HG03097 (cell line): ENCODE results near the gene ARHGAP26.

ENCODE experiments used
- ATAC-seq: cut with Tn5 transposase; IDR thresholded peaks from one replicate; pipeline ENCODE4 v1.9.1; 2021; ENCODE audit not compliant: unreplicated experiment, low FRiP score

Gene ARHGAP26

DNA sequence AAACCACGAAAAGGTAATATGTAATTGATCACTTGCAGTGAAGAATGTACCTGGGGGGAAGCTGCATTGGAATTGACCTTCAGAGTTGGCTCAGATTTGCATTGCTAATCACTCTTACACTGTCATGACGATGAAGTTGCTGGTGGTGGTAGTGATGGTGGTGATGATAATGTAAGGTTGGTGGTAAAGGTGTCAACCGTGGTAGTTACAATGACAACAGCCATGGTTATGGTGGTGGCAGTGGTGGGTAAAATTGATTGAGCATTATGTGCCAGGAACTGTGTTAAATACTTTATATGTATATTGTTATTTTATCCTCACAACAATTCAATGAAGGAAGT, 350.9 kb downstream of the ARHGAP26 start:
- ATAC-seq: no peak

DNA sequence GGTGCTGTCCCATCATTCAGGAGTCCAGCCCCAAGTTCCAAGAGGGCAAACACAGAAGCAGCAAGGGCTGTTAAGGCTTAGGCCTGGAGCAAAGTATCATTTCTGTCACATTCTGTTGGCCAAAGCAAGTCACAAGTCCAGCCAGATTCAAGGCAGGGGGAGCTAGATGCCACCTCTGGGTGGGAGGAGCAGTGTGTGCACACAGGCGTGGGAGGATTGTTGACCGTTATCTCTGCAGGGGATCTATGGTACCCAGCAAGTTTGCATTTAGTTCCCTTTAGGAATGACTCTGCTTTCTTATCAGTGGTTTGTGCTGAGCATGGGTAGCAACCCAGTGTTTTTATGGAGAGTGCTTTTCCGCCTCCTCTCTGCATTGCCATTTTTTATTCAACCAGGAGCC, 354.4 kb downstream of the ARHGAP26 start:
- no peak for ATAC-seq

DNA sequence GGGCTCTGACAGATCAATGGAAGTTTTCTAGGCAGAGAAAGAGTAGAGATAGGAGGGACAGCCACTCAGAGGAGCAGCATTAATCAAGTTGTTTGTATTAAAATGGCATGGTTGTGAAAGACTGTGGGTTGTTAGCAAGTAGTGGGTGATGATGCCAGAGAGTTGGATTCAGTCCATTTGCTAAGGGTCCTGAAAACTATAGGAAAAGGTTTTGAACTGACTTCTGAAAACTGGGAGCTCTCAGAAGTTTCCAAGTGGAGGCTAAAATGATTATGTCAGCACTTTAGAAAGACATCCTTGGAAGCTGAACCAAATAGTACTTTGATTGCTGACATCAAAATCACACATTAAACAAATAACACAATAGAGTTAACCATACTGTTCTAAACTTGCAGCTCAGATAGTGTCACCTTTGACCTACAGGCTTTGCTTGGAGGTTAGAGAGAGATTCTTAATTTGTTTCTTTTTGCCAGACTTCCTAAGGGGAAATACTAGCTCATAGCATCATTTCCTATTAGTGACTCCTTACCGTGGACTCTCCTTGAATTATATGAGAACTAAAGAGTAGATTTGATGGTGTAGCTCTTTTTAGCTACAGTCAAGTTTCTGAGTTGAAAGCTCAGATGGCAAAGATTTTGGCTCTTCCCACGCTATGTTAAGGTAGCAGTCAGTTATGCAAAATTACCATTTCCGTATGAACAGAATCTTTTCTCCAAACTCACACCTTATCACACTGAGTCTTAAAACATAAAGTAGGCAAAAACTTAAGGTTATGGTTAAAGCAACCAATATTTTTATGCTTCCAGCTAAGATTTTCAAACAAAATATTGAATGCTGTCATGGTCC, 356.2 kb downstream of the ARHGAP26 start:
- no peak for ATAC-seq

DNA sequence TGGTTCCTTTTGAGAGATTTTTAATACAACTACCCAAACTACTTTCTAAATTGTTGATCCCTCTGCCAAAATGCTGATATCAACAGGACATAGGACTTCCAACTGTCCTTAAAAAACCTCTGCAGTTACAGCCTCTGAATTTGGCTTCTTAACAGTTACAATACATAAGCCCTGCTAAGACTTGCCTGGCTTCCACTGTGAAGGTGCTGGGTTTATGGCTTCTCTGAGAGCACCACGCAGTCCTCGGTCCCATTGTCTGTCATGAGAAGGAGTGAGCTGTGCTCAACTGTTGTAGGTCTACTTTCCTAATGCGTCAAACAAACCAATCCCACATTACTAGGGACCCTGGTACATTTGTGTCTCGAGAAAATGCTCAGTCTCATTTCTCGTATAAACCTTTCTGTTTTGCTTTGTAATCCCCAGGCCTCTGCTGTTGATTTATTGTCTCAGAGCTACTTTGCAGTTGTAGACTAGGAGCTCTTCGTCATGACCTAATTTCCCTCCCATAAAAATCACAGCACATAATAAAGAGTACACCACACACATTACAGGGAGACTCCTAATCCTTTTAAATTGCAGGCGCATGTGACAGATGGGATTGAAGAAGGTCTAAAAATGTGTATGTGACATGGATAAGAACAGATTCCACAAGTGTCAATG, 358.4 kb downstream of the ARHGAP26 start:
- ATAC-seq: no peak

DNA sequence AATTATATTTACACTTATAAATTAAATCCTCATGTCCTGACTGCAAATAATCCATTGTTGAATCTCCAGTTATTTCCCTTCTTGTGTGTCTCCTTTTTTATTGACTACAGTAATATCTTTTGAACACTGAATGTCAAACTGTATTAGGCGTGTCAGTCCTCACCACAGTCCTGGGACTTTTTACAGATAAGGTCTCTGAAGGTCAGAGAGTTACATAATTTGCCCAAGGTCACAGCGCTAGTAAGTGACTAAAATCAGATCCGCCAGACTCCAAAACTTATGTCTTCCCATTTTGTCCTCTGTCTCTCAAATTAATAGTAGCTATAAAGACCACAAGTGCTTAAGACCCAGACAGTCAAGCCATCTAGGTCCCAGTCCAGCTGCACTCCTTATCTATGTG, 359.0 kb downstream of the ARHGAP26 start:
- ATAC-seq: no peak

DNA sequence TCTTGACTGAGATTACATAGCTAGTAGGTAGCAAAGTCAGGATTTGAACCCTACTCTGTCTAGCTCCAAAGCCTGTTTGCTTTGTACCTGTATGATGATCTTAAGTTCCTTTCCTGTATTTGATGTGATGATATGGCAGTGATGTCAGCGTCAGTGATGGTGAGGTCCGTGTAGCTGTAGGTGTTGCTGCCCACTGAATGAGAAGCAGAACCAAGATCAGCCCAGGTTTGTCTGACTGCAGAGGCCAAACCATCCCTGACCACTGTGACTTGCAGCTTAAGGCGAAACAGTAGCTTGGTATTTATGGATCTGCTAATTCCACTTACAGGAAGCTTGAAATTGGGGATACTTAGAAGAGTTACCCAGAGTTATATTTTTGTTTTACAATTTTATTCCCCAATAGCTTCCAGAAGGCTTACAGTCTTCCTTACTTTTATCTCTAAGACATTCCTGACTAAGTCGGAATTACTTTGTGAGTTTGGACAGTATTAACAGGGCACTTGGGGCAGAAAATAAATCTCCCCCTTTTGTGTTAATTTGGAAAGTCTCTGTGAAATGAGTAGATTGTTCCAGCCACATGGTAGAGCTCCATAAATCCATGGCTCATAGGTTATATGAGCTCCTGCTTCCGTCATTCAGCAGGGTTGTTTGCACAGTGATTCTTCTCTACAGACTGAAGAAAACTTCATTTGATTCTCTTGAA, 359.9 kb downstream of the ARHGAP26 start:
- no peak for ATAC-seq

DNA sequence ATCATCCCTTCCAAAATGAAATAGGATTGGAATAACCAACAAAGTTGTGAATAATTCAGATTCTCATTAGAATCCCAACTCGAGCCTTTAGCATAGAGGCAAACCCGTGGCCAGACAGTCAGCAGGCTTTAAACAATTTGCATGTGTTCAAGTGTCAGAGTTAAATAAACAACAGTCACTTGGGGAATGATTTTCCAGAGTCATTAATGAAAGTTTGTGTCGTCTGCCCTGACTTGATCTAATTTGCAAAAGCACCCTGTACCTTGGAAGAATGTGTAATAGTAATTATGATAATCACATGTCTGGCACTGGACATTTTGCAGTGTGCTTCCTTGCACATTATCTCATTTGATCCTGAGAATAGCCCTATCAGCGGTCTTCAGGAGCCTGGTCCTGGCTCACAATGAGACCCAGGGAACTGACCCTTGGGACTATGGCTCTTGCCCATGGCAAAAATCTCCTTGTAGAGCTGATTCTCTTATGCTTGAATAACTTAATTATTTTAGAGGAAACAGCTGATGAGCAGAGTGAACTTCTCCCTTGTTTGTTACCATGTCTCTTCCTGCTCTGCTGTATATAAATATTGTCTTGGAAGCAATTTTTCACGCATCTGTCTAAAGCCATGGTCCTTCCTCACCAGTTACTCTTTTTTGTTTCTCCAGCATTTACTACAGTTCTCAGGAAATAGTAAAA, 360.6 kb downstream of the ARHGAP26 start:
- no peak for ATAC-seq

DNA sequence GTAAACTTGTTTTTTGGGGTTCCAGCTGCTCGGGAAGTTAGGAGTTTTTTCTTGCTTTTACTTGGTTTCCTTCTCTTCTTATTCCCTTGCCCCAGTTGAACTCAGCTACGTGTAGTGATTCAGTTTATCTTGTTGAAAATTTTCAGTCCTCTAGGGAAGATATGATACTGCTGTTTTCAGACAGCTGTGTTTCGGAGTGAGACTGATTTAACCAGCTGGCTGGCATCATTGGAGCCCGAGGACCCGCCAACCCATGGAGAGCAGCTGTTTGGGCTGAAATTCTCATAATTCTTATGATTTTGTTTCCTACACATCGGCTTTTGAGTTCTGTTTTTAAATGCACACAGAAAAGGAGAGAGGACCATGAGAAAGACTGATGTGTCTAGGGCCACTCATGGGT, 361.8 kb downstream of the ARHGAP26 start:
- no peak for ATAC-seq

DNA sequence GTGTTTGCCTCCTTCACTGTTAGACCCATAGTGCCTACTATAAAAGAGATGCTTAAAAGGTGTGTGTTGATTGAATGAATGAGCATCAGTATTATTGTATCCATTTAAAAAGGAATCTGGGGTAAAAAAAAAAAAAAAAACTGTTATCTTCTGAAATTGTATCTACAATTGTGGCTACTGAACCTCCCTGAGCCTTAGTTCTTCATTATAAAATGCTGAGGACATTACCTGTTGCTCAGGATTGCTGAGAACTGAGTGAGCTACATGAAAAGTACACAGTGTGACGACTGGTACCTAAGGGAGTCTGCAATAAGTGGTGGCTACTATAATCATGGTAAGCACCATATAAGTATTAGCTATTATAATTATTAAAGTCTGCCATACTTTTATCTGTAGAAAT, 362.6 kb downstream of the ARHGAP26 start:
- no peak for ATAC-seq

DNA sequence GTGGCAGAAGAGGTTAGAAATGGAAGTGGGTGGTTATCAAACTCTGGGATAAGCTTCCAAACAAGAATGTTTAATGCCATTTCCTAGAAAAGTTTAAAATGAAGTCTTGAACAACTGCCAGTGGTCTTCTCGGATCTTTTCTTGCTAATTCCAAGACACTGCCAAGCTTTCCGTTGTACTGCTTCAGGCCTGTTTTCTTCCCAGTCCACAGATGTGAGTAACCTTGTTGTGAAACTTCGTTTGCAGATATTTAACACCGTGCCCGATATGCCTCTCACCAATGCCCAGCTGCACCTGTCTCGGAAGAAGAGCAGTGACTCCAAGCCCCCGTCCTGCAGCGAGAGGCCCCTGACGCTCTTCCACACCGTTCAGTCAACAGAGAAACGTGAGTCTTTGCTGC, 363.5 kb downstream of the ARHGAP26 start:
- ATAC-seq: no peak

DNA sequence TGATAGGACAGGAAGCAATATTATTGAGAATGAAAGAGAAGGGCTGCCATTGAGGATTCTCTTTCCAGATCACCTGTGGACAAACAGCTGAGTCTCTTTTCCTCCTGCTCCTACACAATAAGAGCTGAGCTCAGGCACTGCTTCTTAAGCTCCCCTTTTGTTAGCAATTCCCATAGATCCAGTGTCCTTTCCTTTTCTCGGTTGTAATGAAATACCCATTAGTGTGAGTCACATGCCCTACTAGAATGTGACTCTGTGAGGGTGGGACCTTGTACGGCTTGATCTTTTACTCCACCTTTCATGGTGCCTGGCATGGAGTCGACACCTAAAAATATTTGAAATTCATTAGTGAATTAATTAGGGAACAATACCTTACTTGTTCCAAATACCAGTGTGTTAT, 364.1 kb downstream of the ARHGAP26 start:
- no peak for ATAC-seq

DNA sequence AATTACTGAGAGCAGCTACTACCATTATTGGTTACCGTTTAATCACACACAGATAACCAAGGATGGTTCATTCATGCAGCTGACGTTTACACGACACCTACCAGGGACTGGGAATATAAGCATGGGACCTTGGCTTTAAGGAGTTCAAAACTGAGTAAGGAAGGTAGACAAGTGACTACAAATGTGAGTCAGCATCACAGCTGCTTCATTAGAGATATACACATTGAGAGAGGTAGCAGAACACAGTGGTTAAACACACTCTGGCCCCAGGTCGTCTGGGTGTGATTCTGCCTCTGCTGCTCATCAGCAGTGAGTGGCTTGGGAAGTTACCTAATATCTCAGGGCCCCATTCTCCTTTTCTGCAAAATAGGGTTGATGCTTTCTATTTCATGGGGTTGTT, 364.7 kb downstream of the ARHGAP26 start:
- ATAC-seq: no peak

DNA sequence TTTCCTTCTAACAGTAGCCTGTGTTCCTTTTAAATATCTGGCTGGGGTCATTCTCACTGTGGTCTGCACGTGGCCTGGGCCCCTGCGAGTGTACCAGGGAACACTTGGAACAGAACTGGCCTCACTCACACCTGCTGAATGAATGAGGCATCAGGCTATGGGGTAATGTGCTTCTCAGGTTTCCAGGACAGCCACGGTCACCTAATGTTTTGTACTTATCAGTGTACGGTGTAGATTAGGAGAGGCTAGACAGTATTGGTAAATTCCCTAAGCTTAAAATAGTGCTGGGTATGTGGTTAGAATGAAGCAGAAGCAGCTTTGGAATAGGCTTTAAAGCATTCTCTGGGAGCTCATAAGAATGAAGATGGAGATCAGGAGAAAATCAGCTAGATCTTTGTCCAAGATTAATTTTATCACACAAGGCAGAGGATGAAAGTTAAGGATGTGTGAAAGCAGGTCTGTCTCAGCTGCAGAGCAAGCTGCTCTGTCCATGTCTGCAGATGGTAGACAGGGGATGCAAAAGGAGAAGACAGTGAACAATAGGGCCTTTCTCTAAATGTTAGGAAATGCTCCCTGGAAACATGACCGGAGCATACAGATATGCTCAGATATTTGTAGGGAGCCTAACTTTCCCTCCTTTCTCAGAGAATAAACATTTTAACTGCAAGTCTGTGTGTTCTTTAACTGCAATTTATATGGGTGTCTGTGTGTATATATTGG, 365.8 kb downstream of the ARHGAP26 start:
- ATAC-seq: no peak

DNA sequence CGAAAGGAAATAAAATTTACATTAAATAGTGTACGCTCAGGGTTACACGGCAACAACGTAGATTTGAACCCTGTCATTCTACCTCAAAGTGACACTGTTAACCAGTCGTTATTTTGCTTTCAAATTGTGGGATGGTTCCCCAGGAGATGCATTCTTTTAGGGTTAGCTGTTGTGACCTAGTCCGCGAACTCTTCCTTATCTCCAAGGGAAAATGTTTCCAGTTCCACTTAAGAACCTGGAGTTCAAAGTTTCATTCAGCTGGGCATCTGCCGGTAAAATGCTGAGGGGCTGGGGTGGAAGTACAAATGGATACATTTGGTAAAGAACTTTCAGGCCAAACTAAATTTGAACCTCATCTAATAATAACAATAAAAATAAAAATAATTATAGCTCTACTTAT, 368.7 kb downstream of the ARHGAP26 start:
- no peak for ATAC-seq

DNA sequence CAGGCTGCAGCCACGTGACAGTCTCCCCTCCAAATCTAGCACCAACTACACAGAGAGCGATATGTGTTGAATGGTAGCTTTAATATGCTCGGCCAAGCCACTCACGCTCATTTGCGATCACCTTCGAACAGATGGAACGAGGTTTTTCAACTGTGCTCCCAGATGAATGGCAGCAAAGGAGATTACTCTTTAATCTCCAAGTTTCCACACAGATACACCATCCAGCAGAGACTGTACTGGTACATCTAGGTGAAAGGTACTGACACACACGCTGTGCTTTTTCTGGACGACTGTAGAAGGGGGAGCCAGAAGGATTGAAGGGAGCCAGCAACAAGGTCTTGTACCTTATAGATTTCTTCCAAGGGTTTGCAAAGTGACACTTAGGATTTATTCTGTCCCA, 369.4 kb downstream of the ARHGAP26 start:
- no peak for ATAC-seq

DNA sequence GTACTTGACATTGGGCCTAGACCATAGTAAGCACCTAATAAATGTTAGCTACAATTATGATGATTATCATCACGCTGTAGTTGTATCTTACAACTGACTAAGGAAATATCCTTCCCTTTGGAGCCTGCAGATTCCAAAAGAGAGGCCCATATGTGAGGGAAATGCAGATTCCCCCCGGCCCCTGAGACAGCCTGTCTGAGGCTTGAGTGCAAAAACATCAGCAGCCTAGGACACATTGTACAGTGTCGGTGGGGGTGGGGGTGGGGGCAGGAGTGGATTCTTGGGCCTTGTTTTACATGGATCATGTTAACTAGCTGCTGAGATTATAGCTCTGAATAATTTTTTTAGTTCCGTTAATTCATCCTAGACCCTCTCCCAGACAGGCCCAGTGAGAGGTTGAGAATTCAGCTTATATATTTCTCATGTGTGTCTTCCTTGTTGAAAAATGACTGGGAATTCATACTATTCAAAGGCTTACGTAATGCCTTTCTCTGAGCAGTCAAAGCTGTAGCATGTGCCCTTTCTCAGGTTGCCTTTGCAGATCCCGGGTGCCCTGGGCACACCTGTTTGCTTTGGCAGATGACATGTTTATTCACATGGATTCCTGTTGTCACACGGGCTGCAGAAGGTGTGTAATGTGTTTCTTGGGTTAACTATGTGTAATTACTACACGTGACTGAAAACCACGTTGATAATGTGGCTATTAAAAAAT, 370.5 kb downstream of the ARHGAP26 start:
- ATAC-seq: no peak

DNA sequence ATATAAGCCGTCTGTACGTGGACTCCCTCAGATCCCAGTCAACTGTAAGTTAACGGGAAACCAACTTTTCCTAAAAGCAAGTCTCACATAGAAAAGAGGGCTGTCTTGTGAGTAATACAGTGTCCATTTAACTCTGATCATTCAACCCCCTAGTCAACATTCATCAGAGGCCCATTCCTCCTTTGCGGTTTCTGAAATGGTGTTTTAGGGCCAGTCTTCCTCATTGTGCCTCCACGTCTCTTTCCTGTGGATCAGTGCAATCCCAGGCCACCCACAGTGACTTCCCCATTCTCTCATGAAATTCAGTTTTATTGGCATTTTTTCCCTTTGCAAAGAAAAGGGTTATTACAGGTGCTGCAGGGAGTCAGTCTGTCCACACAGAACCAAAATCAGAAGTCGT, 371.5 kb downstream of the ARHGAP26 start:
- ATAC-seq: no peak

DNA sequence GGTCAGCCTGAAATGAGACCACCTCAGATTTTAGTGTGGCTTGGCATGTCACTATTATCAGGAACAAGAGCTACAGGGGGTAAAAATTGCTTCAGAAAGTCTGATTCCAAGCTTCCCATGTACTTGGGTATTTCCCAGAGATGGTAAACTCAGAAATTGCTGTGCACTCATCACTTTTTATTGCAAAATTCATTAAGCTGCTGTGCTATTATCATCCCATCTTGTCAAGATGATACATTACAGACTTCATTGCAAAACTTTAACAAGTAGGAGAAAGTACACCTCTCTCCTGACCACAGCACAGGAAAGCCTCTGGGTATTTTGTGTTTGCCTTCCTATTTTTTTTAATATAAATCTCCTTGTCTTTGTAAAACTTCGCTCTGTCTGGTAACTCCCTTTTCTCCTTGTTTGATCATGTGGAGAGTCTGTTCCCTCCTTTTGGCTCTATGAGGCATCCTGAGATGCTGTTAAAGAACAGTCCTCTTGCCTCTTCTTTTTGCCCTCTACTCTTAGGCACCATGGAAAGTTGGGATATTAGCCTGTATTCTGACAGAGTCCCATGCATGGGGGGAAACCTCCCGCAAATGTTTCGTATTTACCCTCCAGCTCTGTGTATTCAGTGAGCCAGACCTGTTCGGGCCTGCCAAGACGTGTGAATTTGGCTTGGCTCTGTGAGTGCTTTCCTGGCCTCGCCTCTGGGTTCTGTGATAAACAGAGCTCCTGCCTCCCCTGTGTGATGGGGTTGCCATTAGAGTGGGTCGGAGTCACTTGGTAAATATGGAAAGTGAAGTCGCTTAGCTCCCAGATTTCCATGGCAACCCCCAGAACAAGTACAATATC, 372.6 kb downstream of the ARHGAP26 start:
- ATAC-seq: no peak

DNA sequence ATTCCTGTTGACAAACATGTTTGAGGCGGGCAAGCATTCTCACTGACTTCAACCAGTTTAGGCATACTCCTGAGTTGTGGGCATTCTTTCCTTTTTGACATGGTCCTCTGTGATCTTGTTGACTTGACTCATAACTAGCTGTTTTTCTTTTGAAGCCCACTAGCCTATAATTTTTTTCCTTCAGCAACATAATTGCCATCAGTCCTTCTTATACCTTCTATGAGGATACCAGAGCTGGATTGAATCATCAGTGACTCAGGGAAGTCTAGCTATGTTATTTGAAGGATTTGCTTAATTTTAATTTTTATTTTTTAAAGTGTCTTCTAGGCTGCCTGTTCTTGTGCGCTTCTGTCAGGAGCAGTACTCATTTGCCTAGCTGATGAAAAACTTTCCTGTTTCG, 373.8 kb downstream of the ARHGAP26 start:
- no peak for ATAC-seq
